GM19438 (cell line): ENCODE measurements around the gene TARS3.

ENCODE experiments used
- ATAC-seq: cut with Tn5 transposase; IDR thresholded peaks from one replicate; pipeline ENCODE4 v1.9.1; 2021; ENCODE audit warnings: low read depth; ENCODE audit not compliant: unreplicated experiment

Gene TARS3

GRCh38 chr15:101609742-101610610, 114.3 kb downstream of the TARS3 start:
- ATAC-seq, result no peak

- ATAC-seq, result no peak
Measured at GRCh38 chr15:101608201-101608600, 116.1 kb downstream of the TARS3 start.

- no peak for ATAC-seq
Measured at GRCh38 chr15:101607108-101607507, 117.2 kb downstream of the TARS3 start.

GRCh38 chr15:101604124-101604874, 120.0 kb downstream of the TARS3 start:
- ATAC-seq, result no peak
